Mesendoderm (in vitro differentiated cells): Measurements from ENCODE around the gene EYS.
"Not testable (repeated sequence)": the region's sequence is repeated elsewhere in the genome, so short reads cannot be mapped to it uniquely, and the experiment has no call there.

ENCODE experiments used
- DNase-seq: peaks from one replicate; pipeline ENCODE4 v3.0.0; 2013
- H2AK5ac ChIP-seq: 2 replicates; pipeline ENCODE4 v1.6.1; 2013; ENCODE audit warnings: low read length, inconsistent platforms
- H2BK120ac ChIP-seq: 2 replicates; pipeline ENCODE4 v1.6.1; 2013; ENCODE audit warnings: low read depth, mild to moderate bottlenecking, low read length, moderate library complexity, mixed read lengths
- H2BK15ac ChIP-seq: replicated peaks from 2 replicates; pipeline ENCODE4 v1.6.1; 2013; ENCODE audit warnings: low read depth, mild to moderate bottlenecking, moderate library complexity
- H2BK5ac ChIP-seq: 2 replicates; pipeline ENCODE4 v1.6.1; 2013; ENCODE audit warnings: low read length, inconsistent platforms
- H3K18ac ChIP-seq: 2 replicates; pipeline ENCODE4 v1.6.1; 2013; ENCODE audit warnings: mild to moderate bottlenecking, low read length, mixed read lengths
- H3K23ac ChIP-seq: one replicate; pipeline ENCODE4 v1.6.1; 2013; ENCODE audit warnings: low read length
- H3K27ac ChIP-seq: 2 replicates; pipeline ENCODE4 v1.5.1; 2013; ENCODE audit warnings: low read depth, mild to moderate bottlenecking, inconsistent platforms, low read length, moderate library complexity
- H3K27me3 ChIP-seq: 2 replicates; pipeline ENCODE4 v1.6.1; 2013; ENCODE audit warnings: low read length, control low read depth, mild to moderate bottlenecking, inconsistent platforms; ENCODE audit not compliant: insufficient read depth, poor library complexity
- H3K36me3 ChIP-seq: 2 replicates; pipeline ENCODE4 v1.6.1; 2013; ENCODE audit warnings: low read length, inconsistent platforms; ENCODE audit not compliant: control insufficient read depth, insufficient read depth
- H3K4ac ChIP-seq: one replicate; pipeline ENCODE4 v1.6.1; 2013; ENCODE audit warnings: low read depth, mild to moderate bottlenecking, low read length, moderate library complexity
- H3K4me1 ChIP-seq: 2 replicates; pipeline ENCODE4 v1.6.1; 2013; ENCODE audit warnings: low read depth, low read length, inconsistent platforms; ENCODE audit not compliant: control insufficient read depth
- H3K4me2 ChIP-seq: 2 replicates; pipeline ENCODE4 v1.6.1; 2013; ENCODE audit warnings: low read length
- H3K4me3 ChIP-seq: 2 replicates; pipeline ENCODE4 v1.5.1; 2013; ENCODE audit warnings: mild to moderate bottlenecking, low read length
- H3K56ac ChIP-seq: one replicate; pipeline ENCODE4 v1.6.1; 2013; ENCODE audit warnings: low read length
- H3K79me1 ChIP-seq: 2 replicates; pipeline ENCODE4 v1.6.1; 2013; ENCODE audit warnings: low read length, inconsistent platforms
- H3K79me2 ChIP-seq: 2 replicates; pipeline ENCODE4 v1.6.1; 2013; ENCODE audit warnings: mild to moderate bottlenecking, low read length; ENCODE audit not compliant: control insufficient read depth, insufficient read depth
- H3K9ac ChIP-seq: 2 replicates; pipeline ENCODE4 v1.6.1; 2013; ENCODE audit warnings: low read length, inconsistent platforms
- H4K5ac ChIP-seq: one replicate; pipeline ENCODE4 v1.6.1; 2013; ENCODE audit warnings: low read length
- H4K8ac ChIP-seq: one replicate; pipeline ENCODE4 v1.6.1; 2013; ENCODE audit warnings: low read depth, mild to moderate bottlenecking, control low read depth, low read length, moderate library complexity
- WGBS: extraction: QIAGEN DNeasy Blood & Tissue Kit; methylation state at CpG from one replicate; pipeline ENCODE4 v1.1.7; 2013; ENCODE audit warnings: low lambda C conversion rate, missing lambda C conversion rate; ENCODE audit not compliant: insufficient coverage; ENCODE audit errors: extremely low coverage; 5-methylcytosine and 5-hydroxymethylcytosine counted together

Gene EYS

GRCh38 chr6:64476935-64477334, 1230.1 kb downstream of the EYS start:
- Histone ChIP-seq H3K23ac (no peak overlapping the region), H3K18ac (no peak overlapping the region), H3K4me2 (no peak overlapping the region), H3K56ac (no peak overlapping the region), H2BK120ac (no peak overlapping the region), H3K79me1 (no peaks in the 10 kb centered on the region), H3K27ac (no peak overlapping the region), H2AK5ac (no peak overlapping the region), H4K8ac (no peak overlapping the region), H2BK15ac (no peak overlapping the region), H3K4me3 (no peak overlapping the region), H3K36me3 (no peaks in the 10 kb centered on the region), H4K5ac (no peak overlapping the region), H3K4ac (no peak overlapping the region), H3K4me1 (no peaks in the 10 kb centered on the region), H3K27me3 (no peaks in the 10 kb centered on the region), H3K79me2 (no peaks in the 10 kb centered on the region), H2BK5ac (no peak overlapping the region), H3K9ac (no peak overlapping the region)
- WGBS, result no CpG with 5 or more reads among the region's 2 CpGs
- no peak for DNase-seq

- H3K18ac ChIP-seq, H2AK5ac ChIP-seq, H3K36me3 ChIP-seq, H3K27ac ChIP-seq, H3K4ac ChIP-seq, H3K27me3 ChIP-seq, H4K5ac ChIP-seq, H3K56ac ChIP-seq, H2BK5ac ChIP-seq, H3K4me1 ChIP-seq, H3K4me3 ChIP-seq, H4K8ac ChIP-seq, H2BK120ac ChIP-seq, H3K9ac ChIP-seq, H3K4me2 ChIP-seq, H3K79me2 ChIP-seq, H2BK15ac ChIP-seq, H3K79me1 ChIP-seq, H3K23ac ChIP-seq: not testable (repeated sequence)
- peak; percentile 59 for DNase-seq
- whole genome bisulfite sequencing, result no CpG with 5 or more reads among the region's 12 CpGs
Observed at GRCh38 chr6:64469405-64469804, 1237.6 kb downstream of the EYS start.

GRCh38 chr6:64467656-64468055, 1239.4 kb downstream of the EYS start:
- Histone ChIP-seq H2BK120ac (no peak overlapping the region), H3K4me2 (no peak overlapping the region), H4K8ac (no peak overlapping the region), H3K27me3 (no peaks in the 10 kb centered on the region), H3K4me1 (no peaks in the 10 kb centered on the region), H3K18ac (no peak overlapping the region), H3K56ac (no peak overlapping the region), H2BK5ac (no peak overlapping the region), H3K9ac (no peak overlapping the region), H3K4ac (no peak overlapping the region), H3K27ac (no peak overlapping the region), H3K4me3 (no peak overlapping the region), H2BK15ac (no peak overlapping the region), H3K79me1 (no peaks in the 10 kb centered on the region), H2AK5ac (no peak overlapping the region), H3K79me2 (no peaks in the 10 kb centered on the region), H4K5ac (no peak overlapping the region), H3K23ac (no peak overlapping the region), H3K36me3 (no peaks in the 10 kb centered on the region)
- no CpG with 5 or more reads among the region's 1 CpG for WGBS
- no peak for DNase-seq

GRCh38 chr6:64459411-64459944, 1247.5 kb downstream of the EYS start:
- H4K8ac ChIP-seq, result no peak overlapping the region
- no peak overlapping the region for H2BK5ac ChIP-seq
- H3K56ac ChIP-seq, result no peak overlapping the region
- H3K27ac ChIP-seq, result no peak overlapping the region
- DNase-seq, result peak; percentile 0
- no peak overlapping the region for H2AK5ac ChIP-seq
- H3K36me3 ChIP-seq, result no peaks in the 10 kb centered on the region
- H4K5ac ChIP-seq, result no peak overlapping the region
- no peak overlapping the region for H2BK120ac ChIP-seq
- H3K4me3 ChIP-seq, result no peak overlapping the region
- H3K4me1 ChIP-seq, result no peaks in the 10 kb centered on the region
- H3K9ac ChIP-seq, result no peak overlapping the region
- no peak overlapping the region for H2BK15ac ChIP-seq
- H3K23ac ChIP-seq, result no peak overlapping the region
- no peak overlapping the region for H3K4me2 ChIP-seq
- no peak overlapping the region for H3K4ac ChIP-seq
- no peaks in the 10 kb centered on the region for H3K79me2 ChIP-seq
- no peaks in the 10 kb centered on the region for H3K27me3 ChIP-seq
- WGBS, result no CpG with 5 or more reads among the region's 1 CpG
- H3K79me1 ChIP-seq, result no peaks in the 10 kb centered on the region
- H3K18ac ChIP-seq, result no peak overlapping the region

- not testable (repeated sequence) for H2BK120ac ChIP-seq, H2AK5ac ChIP-seq, H2BK15ac ChIP-seq, H3K4ac ChIP-seq, H4K8ac ChIP-seq, H3K4me1 ChIP-seq, H2BK5ac ChIP-seq, H3K79me2 ChIP-seq, DNase-seq, H3K27ac ChIP-seq, H3K27me3 ChIP-seq, H3K4me3 ChIP-seq, H3K56ac ChIP-seq, H3K4me2 ChIP-seq, H3K9ac ChIP-seq, H4K5ac ChIP-seq, H3K36me3 ChIP-seq, H3K18ac ChIP-seq, H3K23ac ChIP-seq, H3K79me1 ChIP-seq
- WGBS, result no CpG with 5 or more reads among the region's 6 CpGs
Observed at GRCh38 chr6:64448101-64448500, 1258.9 kb downstream of the EYS start.

- Histone ChIP-seq H3K23ac (no peak overlapping the region), H2BK5ac (no peak overlapping the region), H3K4me1 (no peaks in the 10 kb centered on the region), H4K8ac (no peak overlapping the region), H3K36me3 (no peaks in the 10 kb centered on the region), H2BK120ac (no peak overlapping the region), H3K27me3 (no peaks in the 10 kb centered on the region), H3K79me1 (no peaks in the 10 kb centered on the region), H3K4me3 (no peak overlapping the region), H2BK15ac (no peak overlapping the region), H3K18ac (no peak overlapping the region), H2AK5ac (no peak overlapping the region), H3K56ac (no peak overlapping the region), H3K4ac (no peak overlapping the region), H3K79me2 (no peaks in the 10 kb centered on the region), H3K27ac (no peak overlapping the region), H4K5ac (no peak overlapping the region), H3K9ac (no peak overlapping the region), H3K4me2 (no peak overlapping the region)
- DNase-seq, result no peak
- no CpG with 5 or more reads among the region's 1 CpG for WGBS
Observed at GRCh38 chr6:64445038-64445437, 1262.0 kb downstream of the EYS start.
